NCI-H1694 treated with DMSO at 0.1 percent for 48 hours (cell line): ENCODE measurements around the gene ZC3H12D.
"Not testable (repeated sequence)": the region's sequence is repeated elsewhere in the genome, so short reads cannot be mapped to it uniquely, and the experiment has no call there.

ENCODE experiments used
- DNase-seq: peaks from one replicate; lab custom pipeline; 2025; lab: John Stamatoyannopoulos, UW

Gene ZC3H12D

GRCh38 chr6:149484733-149485700 is at the start of gene ZC3H12D:
ZC3H12D (minus strand) TSS chr6:149485014; CDS start chr6:149474543, 10,471 bp downstream.
- DNase-seq, result no peak

- no peak for DNase-seq
Measured at GRCh38 chr6:149529650-149530049, 44.8 kb upstream of the ZC3H12D start.

DNA sequence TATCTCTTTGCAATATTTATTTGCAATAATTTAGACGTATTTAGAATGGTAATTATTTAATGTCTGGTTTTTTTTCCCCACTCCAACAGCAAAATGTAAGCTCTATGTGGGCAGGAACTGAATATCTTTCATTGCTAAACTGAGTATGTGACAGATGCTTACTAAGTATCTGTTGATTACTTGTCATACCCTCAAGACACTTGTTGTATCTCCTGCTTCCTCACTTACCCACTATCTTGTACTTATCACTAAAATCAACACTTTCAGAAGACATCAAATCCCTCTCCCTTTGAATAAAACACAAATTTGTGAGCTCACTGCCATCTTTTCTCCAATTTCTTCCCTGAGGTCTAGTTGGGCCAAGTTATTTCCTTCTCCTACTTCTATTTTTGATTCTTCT is 30.7 kb upstream of the ZC3H12D start:
- DNase-seq, result no peak

DNA sequence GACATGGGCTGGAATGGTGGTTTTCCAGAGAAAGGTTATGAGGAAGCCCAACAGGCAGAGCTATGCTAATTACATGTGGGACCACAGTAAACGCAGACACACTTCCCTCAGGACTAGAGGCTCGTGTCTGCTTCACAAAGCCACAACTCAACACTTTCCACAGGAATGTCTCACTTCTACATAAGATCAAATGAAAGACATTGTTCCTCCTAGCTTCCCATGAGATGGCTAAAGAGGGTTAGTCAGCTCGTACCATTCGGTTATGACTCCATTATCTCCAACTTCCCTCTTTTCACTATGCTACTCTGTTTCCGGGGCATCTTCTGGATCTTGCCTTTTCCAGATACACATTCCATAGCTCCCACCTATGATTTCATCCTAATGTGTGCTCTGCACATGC is 29.1 kb upstream of the ZC3H12D start:
- no peak for DNase-seq

DNA sequence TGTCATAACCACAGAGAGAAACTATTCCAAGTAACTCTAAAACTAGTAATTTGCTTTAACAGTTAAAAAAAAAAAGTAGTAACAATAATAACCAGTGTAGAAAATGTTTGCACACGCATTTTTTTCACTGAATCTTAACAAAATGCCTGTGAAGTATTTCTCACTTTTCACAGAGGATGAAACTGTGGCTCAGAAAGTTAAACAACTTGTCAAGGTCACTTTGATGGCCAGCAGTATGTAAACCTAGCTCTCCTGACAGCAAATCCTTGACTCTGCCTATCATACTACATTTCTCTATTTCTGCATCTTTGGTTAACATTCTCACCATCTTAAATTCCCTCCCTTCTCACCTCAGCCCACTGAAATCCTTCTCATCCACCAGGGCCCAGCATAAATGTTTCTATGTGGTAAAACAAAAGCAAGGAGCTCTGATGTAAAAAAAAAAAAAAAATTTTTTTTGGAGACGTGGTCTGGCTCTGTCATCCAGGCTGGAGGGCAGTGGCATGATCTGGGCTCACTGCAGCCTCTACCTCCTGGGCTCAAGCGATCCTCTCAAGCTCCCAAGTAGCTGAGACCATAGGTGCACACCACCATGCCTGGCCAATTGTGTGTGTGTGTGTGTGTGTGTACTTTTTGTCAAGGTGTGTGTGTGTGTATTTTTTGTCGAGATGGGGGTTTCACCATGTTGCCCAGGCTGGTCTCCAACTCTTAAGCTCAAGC is 26.1 kb upstream of the ZC3H12D start:
- no peak for DNase-seq

DNA sequence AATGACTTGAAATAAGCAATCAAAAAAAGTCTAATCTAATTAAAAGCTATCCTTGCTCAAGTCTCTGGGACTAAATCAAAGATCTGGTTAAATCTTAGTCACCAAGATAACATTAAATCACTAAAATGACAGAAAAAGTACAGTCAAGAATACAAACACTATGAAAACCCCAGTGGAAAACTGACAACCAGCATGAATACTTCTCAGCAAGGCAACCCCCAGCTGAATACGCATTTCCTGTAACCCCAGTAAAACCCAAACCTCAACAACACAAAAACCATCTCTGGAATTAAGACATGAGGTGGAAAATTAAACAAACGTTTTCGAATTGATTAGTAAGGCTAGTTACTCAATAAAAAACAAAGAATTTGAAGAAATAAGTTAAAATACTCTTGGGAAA is 23.7 kb upstream of the ZC3H12D start:
- DNase-seq, result no peak

DNA sequence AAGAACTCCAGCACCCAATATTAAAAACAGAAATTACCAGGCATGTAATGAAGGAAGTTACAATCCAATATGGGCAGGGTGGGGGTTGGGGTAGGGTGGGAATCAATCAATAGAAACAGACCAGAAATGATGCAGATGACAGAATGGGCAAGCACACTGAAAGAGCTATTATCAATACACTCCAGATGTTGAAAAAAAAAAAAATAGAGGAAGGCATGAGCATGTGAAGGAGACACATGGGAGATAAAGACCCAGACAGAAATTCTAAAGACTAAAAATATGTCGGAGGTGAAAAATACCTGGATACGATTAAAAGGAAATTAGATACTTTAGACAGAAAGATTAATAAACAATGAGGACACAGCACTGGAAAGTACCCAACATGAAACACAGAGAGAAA is 19.1 kb upstream of the ZC3H12D start:
- DNase-seq, result no peak

DNA sequence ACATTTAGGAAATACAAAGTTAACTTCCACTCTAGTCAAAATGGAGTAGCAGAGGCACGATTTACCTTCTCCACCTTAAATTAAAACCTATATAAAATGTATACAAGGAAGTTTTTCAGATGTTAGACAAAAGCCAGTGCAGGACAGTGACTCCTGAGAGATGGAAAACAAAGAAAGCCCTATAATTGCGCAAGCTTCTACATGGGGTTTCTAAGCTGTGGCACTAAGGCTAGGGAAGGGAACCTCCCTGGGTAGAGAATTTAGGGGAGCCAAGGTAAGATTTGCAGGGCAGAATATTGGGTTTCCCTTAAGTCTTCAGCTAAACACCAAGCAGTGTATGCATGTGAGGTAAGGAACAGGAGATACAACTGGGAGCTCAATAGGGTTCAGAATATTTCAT is 18.5 kb upstream of the ZC3H12D start:
- no peak for DNase-seq

DNA sequence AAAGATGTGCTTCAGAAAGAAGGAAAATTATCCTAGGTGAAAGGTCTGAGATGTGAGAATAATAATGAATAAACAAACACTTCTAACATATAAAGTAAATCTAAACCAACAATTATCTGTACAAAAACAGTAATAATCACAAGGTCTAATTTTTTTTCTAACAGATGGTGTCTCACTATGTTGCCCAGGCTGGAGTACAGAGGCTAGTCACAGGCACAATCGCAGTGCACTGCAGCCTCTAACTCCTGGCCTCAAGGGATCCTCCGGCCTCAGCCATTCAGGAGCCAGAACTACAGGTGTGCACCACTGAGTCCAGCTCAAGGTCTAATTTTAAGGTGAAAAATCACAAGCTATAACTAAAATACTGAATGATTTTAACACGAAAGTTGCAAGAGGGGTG is 17.0 kb upstream of the ZC3H12D start:
- DNase-seq, result no peak

DNA sequence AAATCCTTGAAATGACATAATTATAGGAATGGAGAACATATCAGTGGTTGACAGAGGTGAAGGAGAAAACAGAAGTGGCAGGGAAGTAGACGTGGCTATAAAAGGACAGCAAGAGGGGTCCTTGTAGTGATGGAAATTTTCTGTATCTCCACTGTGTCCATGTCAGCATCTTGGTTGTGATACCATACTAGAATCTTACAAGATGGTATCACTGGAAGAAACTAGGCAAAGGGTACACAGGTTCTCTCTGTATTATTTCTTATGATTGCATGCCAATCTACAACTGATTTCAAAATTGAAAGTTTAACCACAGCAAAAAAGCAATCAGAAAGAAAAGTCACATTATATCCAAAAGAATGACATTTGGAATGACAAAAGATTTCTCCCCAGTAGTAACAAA is 16.4 kb upstream of the ZC3H12D start:
- no peak for DNase-seq

DNA sequence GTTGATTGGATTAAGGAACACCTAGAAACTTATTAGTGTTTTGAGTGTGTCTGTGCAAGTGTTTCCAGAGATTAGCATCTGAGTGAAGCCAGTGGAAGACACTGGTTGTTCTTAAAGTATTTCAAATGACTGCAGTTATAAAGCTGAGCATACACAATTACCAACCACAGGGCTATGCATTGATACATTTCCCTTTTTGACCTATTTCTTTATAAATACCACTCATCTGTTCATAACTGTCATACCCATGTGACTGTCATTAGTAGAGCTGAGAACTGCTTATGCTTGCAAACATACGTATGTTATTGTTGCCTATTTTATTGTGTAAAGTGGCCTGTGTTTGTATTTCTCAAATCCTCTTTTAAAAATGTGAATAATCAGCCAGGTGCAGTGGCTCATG is 15.3 kb upstream of the ZC3H12D start:
- DNase-seq, result no peak

GRCh38 chr6:149499066-149499465 is 14.3 kb upstream of the ZC3H12D start:
- DNase-seq, result no peak

DNA sequence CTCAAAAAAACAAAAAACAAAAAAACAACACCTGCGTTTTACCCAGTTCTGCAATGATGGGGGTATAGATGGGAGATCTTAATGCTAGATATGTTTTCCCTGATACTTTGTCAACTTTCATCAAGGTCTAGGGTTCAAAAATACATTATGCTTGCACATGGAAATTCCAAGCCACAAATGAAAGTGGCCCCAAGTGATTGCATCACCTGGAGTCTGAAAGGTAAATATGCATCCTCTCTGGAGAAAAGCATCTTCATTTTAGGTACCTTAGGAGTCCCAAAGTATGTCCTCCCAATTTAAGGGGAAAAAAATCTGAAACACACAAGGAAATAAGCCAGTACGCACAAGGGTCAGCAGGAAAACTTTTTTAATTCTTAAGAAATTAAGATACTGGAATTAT is 12.6 kb upstream of the ZC3H12D start:
- DNase-seq, result no peak

GRCh38 chr6:149496597-149496996 is 11.8 kb upstream of the ZC3H12D start:
- not testable (repeated sequence) for DNase-seq

GRCh38 chr6:149495349-149496016 is 10.7 kb upstream of the ZC3H12D start:
- DNase-seq, result not testable (repeated sequence)

DNA sequence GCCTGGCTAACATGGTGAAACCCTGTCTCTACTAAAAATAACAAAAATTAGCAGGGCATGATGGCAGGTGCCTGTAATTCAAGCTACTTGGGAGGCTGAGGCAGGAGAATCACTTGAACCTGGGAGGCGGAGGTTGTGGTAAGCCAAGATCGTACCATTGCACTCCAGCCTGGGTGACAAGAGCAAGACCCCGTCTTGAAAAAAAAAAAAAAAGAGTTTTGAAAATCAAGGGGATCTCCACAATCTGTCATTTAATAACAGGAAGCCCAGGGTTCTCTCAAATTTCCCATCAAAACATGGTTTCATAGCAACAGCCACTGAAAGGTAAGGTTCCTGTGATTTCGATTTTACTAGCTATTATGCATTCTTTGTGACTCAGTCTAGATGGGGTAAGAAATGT is 10.0 kb upstream of the ZC3H12D start:
- DNase-seq, result not testable (repeated sequence)

- no peak for DNase-seq
Measured at GRCh38 chr6:149493761-149494320, 9.0 kb upstream of the ZC3H12D start.

GRCh38 chr6:149492798-149493343 is 8.1 kb upstream of the ZC3H12D start:
- DNase-seq, result no peak

DNA sequence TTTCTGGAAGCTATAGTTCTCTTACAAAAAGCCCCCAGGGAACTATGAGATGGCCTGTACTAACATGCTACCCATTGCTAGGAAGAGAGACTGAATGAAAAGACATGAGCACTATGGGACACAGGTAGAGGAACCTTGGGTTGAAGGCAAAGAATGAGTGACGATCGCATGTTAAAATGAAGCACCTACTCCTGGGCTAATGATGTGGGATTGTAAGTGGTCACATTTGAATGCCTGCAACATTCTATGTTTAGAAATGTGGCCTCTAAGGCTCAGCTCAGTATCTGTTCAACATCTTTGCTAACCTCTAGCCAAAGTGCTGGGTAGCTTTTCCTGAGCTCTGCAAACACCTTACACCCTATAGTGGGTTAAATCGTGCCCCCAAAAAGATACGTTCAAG is 5.2 kb upstream of the ZC3H12D start:
- no peak for DNase-seq

GRCh38 chr6:149488815-149489214 is 4.0 kb upstream of the ZC3H12D start:
- DNase-seq, result no peak

GRCh38 chr6:149487316-149487715 is 2.5 kb upstream of the ZC3H12D start:
- DNase-seq, result no peak
